Kasumi-1 (cell line): ENCODE results near the gene SLC50A1.

Experiments
- DNase-seq, 2 experiments: peaks; one replicate each; lab custom pipeline; 2025; lab: John Stamatoyannopoulos, UW

Gene SLC50A1, protein sequence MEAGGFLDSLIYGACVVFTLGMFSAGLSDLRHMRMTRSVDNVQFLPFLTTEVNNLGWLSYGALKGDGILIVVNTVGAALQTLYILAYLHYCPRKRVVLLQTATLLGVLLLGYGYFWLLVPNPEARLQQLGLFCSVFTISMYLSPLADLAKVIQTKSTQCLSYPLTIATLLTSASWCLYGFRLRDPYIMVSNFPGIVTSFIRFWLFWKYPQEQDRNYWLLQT

GRCh38 chr1:155135415-155136028 lies at the start of gene SLC50A1:
SLC50A1 (plus strand) TSS chr1:155135852; CDS start chr1:155135912, 60 bp downstream.
- DNase-seq, result peak; percentile 78 to 84

GRCh38 chr1:155086128-155086741 lies 49.4 kb upstream of the SLC50A1 start:
- peak; percentile 55 to 60 for DNase-seq

DNA sequence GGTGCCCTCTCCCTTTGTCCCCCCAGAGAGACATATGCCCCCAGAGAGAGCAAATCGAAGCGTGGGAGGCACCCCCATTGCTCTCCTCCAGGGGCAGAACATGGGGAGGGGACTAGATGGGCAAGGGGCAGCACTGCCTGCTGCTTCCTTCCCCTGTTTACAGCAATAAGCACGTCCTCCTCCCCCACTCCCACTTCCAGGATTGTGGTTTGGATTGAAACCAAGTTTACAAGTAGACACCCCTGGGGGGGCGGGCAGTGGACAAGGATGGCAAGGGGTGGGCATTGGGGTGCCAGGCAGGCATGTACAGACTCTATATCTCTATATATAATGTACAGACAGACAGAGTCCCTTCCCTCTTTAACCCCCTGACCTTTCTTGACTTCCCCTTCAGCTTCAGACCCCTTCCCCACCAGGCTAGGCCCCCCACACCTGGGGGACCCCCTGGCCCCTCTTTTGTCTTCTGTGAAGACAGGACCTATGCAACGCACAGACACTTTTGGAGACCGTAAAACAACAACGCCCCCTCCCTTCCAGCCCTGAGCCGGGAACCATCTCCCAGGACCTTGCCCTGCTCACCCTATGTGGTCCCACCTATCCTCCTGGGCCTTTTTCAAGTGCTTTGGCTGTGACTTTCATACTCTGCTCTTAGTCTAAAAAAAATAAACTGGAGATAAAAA lies 48.7 kb upstream of the SLC50A1 start:
- peak in 1 of 2 experiments; percentile 7 for DNase-seq

DNA sequence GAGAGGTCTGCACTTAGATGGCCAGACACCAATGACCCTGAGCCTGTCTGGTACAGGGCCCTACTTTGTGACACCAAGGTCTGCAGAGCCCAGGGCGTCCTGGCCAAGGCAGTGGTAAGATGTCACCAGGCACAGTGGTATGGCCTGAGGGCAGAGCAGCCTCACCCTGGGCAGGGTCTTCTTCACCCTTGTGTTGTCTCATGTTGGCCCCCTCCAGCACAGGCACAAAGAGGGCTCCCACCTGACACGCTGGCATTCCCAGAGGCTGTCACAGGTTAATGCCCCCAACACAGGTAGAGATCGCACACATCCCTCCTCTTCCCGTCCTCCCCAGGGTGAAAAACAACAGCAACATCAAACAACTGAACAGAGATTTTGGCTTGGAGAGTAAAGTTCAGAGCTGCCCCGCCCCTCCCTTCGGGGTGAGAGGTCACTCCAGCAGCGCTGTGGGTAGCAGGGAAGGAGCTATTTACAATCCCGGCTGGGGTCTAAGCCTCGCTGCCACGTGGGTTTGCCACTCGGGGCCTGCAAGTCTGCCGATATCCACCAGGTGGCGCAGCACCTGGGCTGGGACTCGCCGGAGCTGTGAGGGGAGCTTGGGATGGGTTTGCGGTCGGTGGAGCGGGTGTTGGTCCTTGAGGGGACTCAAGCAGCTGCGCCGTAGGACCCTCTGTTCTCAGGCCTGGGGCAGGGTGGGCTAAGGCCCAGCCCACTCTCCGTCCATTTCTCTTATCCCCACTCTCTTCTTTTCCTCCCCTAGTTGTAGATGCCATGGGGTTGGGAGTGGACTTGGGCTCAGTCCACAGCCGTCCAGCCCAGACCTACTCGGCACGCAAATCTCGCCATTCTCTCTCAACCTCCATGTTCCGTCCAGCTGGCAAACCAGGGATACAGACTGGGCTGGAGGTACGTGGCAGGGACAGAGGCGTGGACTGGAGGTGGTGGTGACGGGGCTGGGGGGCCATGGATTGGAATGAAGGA lies 44.3 kb upstream of the SLC50A1 start:
- peak; percentile 46 to 72 for DNase-seq

DNA sequence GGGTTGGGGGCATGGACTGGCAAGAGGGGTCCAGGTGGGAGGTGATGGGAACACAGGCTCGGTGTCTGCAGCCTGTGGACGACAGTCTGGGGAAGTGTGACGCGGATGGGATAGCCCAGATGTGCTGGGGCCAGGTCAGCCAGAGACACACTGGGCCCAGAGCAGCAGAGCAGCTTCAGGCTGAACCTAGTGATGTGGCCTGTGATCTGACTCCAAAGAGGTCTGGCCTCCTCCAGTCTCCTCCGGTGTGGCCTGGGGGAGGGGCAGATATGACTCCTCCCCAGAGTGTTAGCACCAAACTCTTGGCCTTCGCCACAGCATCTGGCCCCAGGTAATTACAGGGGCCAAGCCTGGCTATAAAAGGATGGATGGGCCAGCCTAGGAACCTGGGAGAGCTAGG lies 43.5 kb upstream of the SLC50A1 start:
- DNase-seq, result no peak

DNA sequence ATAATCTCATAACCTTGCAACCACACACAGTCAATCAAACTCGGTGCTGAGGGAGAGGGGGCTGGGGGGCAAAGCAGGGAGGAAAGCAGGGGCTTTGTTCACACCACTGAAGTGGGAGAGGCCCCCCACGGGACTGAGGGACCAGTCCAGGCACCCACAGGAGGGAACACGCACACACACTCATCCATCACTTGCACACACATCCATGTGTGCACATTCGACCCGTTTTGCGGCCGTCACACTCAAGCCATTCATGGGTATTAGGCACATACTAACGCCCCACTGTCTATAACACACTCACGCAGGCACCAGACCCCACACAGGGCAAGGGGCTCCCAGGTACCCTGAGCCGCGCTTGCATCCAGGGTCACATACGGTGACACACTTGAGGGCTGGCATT lies 43.0 kb upstream of the SLC50A1 start:
- DNase-seq, result no peak

- peak; percentile 51 to 59 for DNase-seq
Observed at GRCh38 chr1:155093911-155094621, 41.6 kb upstream of the SLC50A1 start.

DNA sequence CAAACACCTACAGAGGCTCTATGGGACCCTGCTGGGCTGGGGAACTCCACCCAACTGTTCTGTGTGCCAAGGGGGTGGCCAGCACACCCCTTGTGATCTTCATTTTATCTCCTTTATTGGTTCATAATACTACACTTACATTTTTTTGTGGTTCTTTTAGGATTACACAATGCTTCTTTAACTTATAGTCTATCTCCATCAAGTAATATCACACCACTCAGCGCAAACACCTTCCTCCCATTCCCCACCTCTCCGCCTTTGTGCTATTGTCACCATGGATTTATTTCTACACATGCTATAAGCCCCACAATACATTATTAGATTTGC lies 41.1 kb upstream of the SLC50A1 start:
- DNase-seq, result no peak

- no peak for DNase-seq
Observed at GRCh38 chr1:155099331-155099730, 36.3 kb upstream of the SLC50A1 start.

DNA sequence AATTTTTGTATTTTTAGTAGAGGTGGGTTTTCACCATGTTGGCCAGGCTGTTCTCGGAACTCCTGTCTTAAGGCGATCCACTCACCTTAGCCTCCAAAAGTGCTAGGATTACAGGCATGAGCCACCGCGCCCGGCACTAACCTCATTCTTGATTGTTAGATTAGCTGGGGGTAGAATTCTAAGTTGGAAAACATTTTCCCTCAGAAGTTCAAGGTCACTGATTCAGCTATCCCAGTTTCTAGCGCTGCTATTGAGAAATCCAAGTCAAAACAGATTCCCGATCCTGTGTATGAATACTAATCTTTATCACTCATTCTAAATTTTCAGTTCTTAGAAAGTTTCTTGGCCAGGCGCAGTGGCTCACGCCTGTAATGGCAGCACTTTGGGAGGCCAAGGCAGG lies 32.3 kb upstream of the SLC50A1 start:
- no peak for DNase-seq

DNA sequence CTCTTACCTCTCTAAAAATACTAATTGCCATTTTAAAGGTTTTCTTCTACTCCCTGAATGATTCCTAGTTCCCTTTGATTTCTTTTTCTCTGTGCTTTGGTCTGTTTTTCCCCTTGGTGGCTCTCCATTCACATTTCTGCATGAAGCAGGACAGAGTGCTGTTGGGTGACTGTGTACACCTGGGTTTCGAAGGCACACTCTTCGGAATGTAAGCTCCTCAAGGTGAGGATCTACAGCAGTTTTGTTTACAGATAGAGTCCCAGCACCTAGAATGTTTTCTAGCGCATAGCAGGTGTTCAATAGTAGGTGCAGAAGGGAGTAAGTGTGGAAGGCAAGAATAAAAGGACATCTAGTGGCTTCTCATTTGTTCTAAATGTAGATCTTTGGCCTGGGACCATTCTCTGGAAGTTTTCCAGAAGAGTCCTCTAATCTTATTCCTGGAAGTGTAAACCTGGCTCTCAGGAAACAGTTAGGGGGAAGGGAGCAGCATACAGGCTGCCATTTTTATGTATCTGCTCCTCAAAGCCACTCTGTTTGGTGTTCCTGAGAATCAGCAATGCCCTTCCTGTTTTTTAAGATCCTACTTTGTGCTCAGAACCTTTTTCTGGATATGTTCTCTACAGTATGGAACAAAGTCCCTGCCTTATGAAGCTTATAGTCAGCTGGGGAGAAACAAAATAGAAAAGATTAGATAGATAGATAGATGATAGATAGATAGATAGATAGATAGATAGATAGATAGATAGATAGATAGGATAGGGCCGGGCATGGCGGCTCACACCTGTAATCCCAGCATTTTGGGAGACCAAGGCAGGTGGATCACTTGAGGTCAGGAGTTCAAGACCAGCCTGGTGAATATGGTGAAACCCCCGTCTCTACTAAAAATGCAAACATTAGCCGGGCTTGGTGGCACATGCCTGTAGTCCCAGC lies 30.8 kb upstream of the SLC50A1 start:
- DNase-seq, result no peak

DNA sequence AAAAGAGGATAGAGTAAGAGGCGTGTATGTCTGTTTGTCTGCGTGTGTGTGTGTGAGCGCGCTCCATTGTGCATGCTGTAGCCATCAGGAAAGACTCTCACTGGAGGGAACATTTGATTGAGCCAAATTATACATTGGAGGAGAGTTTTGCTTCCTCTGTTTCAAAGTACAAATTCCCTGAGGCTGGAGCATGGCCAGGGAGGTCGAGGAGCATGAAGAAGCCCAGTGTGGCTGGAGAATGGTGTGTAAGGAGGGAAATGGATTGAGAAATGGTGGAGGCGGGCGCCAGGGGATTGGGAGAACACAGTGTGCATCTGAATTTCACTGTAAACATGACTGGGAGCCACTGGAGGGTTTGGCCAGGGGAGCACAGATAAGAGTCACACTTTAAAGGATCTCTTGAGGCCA lies 30.0 kb upstream of the SLC50A1 start:
- DNase-seq, result no peak

GRCh38 chr1:155106862-155107261 lies 28.8 kb upstream of the SLC50A1 start:
- DNase-seq, result no peak

DNA sequence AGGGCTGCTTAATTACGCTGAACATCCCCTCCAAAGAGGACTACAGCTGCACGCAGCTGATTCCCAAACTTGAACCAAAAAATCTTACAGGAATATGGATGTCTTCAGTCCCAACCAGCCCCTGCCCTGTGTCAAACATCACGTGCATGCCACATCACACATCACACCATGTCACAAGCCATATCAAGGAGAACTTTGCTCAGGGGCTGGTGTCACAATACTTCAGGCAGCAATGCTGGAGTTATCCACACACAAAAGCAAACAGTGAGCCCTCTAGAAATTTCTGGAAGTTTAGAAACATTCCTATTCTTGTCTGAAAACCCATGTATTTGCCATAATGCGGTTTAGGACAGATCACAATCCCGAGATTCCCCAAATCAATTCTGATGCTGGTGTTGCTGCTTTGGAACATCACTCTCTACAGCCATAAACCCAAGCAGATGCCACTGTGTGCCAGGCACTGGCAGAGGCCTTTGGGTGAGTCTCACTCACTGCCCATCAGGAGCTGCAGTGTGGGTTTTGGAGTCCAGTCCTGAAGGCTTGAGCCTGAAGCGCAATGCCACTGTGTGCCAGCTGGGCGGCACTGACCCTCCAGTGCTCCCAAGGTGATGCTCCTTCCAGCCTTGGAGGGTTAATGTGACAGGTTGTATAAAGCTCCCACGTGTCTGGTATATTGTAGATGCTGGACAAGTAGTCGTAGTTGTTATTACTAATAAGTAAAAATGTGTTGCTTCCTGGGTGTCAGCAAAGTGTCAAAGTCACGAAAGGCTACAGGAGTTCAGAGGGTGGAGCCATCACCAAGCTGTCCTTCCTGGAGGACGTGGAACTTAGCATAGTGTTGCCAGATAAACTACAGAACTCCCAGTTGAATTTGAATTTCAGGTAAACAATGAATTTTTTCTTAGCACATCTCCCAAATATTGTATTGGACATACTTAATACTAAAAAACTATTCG lies 28.1 kb upstream of the SLC50A1 start:
- DNase-seq, result no peak

DNA sequence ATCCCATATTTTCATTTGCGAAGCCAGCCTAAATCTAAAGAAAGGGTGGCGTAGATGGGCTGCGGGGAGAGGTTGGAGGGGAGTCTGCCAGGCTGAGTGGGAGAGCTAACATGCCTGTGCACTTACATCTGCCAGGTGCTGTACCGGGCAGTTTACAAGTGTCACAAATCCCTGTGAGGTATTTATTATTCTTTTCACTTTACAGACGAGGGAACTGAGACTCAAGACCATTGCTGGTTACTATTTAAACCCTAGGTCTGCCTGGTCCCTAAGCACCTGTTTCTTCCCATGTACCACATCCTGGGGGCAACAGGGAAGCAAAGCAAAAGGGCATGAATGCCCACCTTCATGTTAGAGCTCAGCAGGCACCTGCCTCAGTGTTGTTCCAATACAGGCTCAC lies 27.4 kb upstream of the SLC50A1 start:
- DNase-seq, result no peak

DNA sequence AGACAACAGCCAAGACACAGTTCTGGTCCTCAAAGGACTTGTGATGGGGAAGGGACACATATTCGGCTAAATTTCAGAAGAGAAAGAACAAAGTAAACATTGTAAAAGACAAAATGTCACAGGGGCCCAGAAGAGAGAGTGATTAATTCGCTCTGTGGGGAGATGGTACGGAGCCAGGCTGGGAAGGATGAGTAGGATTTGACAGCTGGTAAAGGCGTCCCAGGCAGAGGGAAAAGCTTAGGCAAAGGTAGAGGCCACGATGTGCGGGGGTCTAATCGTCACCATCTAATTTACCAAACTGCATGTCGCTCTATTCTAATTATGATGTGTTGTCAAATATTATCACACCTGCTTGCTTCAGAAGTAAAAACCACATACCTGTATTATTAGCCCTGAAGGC lies 25.3 kb upstream of the SLC50A1 start:
- DNase-seq, result no peak

GRCh38 chr1:155110826-155111225 lies 24.8 kb upstream of the SLC50A1 start:
- DNase-seq, result no peak

DNA sequence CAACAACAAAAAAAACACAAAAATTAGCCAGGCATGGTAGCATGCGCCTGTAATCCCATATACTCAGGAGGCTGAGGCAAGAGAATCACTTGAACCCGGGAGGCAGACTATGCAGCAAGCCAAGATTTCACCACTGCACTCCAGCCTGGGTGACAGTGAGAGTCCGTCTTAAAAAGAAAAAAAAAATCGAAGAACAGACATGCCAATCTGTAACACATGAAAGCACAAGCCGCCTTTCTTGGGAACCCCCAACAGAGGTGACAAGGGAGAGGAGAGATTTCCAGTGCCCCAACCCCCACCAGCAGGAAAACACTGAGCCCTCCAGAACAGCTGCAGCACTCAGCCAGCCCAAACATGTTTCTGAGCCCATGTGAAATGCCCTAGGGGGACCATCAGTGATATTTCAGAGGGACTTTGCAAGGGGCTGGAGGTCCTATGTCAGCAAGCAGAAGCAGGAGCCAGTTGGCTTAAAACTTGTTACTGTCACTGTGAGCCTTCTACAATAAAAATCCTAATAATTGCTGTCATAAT lies 22.1 kb upstream of the SLC50A1 start:
- DNase-seq, result no peak
